GM19043 (cell line): ENCODE measurements around the gene ABCA9.
"Not testable (repeated sequence)": the region's sequence is repeated elsewhere in the genome, so short reads cannot be mapped to it uniquely, and the experiment has no call there.

Experiments
- ATAC-seq: cut with Tn5 transposase; IDR thresholded peaks from one replicate; pipeline ENCODE4 v1.9.1; 2021; ENCODE audit warnings: low read depth; ENCODE audit not compliant: unreplicated experiment

The ABCA9 gene

GRCh38 chr17:69044371-69044770 lies 16.4 kb downstream of the ABCA9 start:
- no peak for ATAC-seq

GRCh38 chr17:69043098-69043734 lies 17.5 kb downstream of the ABCA9 start:
- ATAC-seq, result no peak

GRCh38 chr17:69042308-69042707 lies 18.4 kb downstream of the ABCA9 start:
- no peak for ATAC-seq

DNA sequence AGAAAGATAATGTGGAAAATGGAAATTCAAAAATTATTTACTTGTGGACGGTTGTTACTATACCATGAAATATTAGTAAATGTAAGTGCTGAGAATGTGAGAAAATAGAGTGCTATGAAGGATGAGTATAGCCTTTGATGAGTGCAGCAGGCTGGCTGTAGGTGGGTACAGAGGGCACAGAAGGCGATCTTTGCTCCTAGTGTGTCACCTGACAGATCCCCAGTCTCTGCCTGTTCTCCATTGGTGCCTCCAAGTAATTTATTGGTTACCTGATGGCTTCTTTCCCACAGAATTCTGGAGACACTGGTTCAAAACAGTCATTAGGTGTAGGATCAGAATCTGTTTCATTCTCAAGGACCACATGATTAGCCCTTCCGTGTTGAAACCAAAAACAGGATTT lies 28.9 kb downstream of the ABCA9 start:
- ATAC-seq, result no peak

DNA sequence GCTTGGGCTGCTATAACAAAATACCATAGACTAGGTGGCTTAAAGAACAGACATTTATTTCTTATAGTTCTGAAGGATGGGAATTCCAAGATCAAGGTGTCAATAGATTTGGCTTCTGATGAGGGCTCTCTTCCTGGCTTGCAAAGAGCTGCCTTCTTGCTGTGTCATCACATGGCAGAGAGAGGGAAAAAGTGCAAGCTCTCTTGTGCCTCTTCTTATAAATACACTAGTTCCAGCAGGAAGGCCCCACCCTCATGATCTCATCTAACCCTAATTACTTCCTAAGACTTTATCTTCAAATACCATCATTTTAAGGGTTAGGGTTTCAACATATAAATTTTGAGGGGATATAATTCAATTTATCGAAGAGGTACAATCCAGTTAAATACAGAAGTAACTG lies 30.6 kb downstream of the ABCA9 start:
- ATAC-seq, result no peak

DNA sequence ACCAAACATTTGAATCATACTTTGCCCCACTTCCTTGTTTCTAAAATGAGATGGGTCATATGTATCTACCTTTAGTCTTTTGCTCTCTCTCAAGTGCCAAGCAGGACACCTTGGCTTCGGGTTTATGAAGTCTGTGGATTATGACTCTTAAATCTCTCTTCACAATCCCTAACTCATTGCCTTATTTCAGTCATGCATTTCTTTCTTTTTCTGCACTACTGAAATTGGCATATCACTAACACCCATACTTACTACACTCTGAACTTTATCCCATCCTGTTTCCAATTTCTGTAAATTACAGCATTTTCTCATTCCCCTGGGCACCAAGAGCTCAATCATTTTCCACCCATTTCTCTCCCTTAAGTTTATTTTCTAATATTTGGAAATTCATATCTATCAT lies 42.0 kb downstream of the ABCA9 start:
- no peak for ATAC-seq

- ATAC-seq, result no peak
Measured at GRCh38 chr17:69018022-69018615, 42.6 kb downstream of the ABCA9 start.

DNA sequence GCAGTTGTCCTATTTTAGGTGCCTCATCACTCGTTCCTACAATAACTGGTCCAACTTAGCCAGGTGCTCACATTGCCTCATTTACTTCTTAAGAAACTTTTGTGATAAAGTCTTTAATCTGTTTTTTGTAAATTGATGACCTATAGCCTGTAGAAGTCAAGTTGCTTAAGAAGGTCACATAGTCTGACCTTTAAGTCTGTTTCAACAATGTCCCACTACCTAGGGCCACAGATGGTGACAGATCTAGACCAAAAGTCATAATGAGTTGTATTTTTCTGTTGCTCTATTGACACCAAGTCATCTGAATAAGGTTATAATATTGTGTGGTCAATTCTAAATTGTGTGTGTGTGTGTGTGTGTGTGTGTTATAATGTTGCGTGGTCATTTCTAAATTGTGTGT lies 45.1 kb downstream of the ABCA9 start:
- ATAC-seq, result no peak

DNA sequence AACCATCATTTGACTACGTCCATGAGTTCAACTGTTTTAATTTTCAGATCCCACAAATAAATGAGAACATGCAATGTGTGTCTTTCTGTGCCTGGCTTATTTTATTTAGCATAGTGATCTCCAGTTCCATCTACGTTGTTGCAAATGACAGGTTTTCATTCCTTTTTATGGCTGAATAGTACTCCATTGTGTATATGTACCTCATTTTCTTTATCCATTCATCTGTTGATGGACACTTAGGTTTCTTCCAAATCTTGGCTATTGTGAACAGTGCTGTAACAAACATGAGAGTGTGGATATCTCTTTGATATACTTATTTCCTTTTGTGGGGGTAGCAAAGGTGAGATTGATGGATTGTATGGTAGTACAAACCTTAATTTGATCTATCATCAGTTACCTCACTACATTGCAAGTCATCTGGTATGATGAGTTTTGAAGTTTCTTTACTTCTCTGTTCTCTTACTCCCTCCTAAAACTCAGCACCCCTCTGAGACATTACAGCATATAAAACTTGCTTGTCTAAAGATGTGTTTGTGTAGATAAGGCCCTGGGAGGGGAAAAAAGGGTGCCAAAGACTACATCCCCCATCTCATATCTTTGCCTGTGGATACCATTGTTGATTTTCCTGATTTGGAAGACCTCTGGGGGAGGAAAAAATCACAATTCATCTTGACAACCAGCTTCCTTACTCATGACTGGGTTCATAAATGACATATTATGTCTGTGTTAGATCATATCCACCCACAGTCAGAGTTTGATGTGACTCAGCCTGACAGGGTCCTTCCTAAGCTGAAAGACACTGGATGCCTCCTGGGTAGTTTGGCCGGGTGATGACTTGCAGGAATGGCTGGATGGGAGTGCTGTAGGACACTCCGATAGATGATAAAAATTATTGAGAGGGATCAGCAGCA lies 47.6 kb downstream of the ABCA9 start:
- ATAC-seq, result no peak

DNA sequence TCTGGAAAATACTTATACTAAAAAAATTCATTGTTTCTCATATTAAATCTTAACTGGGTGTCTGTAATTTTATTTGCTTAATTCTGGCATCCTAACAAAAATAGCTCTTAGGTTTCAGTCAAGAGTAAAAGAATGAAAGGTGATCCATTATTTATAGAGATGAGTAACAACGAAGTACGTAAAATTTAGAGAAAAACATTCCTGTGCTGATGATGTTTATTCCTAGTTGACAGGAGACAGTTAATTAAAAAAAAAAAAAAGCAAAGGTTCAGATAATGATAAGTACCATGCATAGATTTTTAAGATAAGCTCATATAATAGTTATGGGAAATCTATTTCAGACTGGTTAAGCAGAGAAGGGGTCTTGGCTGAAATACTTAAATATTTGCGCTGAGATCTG lies 50.8 kb downstream of the ABCA9 start:
- ATAC-seq, result no peak

GRCh38 chr17:69004759-69005158 lies 56.0 kb downstream of the ABCA9 start:
- ATAC-seq, result not testable (repeated sequence)

DNA sequence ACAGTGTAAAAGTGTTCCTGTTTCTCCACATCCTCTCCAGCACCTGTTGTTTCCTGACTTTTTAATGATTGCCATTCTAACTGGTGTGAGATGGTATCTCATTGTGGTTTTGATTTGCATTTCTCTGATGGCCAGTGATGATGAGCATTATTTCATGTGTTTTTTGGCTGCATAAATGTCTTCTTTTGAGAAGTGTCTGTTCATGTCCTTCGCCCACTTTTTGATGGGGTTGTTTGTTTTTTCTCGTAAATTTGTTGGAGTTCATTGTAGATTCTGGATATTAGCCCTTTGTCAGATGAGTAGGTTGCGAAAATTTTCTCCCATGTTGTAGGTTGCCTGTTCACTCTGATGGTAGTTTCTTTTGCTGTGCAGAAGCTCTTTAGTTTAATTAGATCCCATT lies 61.0 kb downstream of the ABCA9 start:
- not testable (repeated sequence) for ATAC-seq

- ATAC-seq, result no peak
Measured at GRCh38 chr17:68993112-68993511, 67.6 kb downstream of the ABCA9 start.

DNA sequence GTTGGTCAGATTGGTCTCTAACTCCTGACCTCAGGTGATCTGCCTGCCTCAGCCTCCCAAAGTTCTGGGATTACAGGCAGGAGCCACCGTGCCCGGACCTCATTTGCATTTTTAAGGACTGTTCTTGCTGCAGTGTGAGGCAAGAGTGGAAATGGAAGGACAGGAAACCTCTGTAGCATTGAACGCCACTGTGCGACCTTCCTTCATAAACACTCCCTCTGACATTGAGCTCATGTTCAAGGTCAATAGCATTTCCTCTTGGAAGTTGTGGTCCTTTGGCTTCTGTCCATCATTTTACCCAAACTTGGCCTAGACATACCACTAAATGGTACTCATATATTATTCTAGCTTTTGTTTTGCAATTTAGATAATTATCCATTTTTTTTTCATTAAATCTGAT lies 72.8 kb downstream of the ABCA9 start:
- ATAC-seq, result no peak

GRCh38 chr17:68981288-68981687 lies 79.4 kb downstream of the ABCA9 start:
- peak; percentile 61 for ATAC-seq

- no peak for ATAC-seq
Measured at GRCh38 chr17:68973098-68973846, 87.5 kb downstream of the ABCA9 start.

GRCh38 chr17:68972119-68972704 lies 88.5 kb downstream of the ABCA9 start:
- ATAC-seq, result no peak

DNA sequence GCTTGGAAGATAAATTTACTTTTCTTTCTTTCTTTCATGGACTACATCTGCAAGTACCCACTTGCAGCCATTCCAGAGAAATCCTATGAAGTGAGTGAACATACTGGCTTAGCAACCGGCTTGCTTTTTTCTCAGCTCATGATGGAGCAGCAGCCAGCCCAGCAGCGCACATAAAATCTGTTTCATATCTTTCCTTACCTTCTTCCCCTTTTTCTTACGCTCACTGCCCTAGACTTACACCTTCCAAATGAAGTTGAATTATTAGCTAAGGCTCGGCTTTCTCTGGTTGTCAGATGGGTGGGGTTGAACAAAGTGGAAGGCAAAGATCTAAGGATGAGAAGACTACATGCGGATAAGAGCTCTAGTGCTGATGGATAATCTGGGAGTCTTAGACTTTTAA lies 91.6 kb downstream of the ABCA9 start:
- no peak for ATAC-seq

- no peak for ATAC-seq
Measured at GRCh38 chr17:68963958-68964357, 96.8 kb downstream of the ABCA9 start.

DNA sequence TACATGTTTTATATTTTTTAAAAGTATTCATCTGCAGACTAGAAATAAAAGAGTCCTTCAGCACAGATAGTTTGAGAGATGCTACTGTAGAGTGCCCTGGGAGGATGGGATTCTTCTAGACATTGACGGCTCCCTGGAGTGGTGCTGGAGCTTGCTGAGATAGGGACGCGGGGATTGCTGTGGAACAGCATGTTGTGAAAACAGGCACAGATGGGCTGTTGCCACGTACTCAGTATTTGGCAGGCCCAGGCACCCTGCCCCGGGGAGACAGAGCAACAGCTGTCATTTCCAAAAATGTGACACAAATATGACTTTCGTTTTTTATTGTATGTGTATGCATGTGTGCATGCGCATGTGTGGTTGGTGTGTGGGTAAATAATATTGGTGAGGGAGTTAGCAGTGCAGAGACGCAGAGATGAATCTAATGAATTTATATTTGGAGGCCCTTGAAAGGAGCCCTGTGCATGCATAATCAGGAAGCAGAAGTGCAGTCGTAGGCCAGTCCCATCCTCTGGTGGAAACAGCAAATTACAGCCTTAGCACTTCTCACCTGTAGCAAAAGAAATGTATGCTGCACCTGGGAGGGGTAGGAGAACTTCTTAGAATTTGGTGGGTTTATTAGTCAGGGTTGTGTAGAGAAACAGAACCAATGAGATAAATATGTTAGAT lies 99.4 kb downstream of the ABCA9 start:
- no peak for ATAC-seq
